ENCODE data around the gene NME7.
"Not testable (repeated sequence)": the region's sequence is repeated elsewhere in the genome, so short reads cannot be mapped to it uniquely, and the experiment has no call there.

The NME7 gene

DNA sequence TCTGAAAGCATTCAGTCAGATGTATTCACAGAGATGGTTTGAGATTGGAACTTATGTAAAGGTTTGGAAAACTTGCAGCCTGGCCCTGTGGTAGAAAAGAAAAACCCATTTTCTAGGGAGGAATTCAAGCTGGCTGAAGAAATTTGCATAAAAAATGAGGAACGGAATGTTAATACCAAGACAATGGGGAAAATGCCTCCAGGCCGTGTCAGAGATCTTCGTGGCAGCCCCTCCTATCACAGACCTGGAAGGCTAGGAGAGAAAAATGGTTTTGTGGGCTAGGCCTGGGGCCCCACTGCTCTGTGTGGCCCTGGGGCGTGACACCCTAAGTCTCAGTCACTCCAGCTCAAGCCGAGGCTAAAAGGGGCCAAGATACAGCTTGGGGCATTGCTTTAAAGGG, 26.7 kb downstream of the NME7 start:
- no peak for TF ChIP-seq CTCF (conservative IDR thresholded peaks at IDR 0.05; ENCODE audit: low read depth, low read length)
- DNase-seq (ENCODE audit: low read depth) = no peak

DNA sequence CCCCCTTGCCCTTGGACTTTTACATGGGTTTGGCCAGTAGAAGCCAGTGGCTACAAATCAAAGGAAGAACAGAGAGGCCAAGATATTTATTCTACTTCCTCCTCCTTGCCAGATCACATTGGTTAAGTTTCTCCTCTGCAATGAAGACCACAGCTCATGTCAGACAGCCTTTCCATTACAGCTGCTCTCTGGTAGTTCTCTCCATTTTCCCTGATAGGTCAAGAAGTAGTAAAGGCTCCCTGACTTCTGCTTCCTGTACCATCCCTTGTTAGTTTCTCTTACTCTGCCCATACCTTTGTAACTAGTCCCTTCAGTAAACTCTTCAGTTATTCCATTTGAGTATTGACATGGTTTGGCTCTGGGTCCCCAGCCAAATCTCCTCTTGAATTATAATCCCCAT, 27.8 kb downstream of the NME7 start:
- TF ChIP-seq CTCF (conservative IDR thresholded peaks at IDR 0.05; ENCODE audit: low read depth, low read length) = no peak
- DNase-seq (ENCODE audit: low read depth) = no peak
- no peak overlapping the region for H3K4me3 ChIP-seq (ENCODE audit: low read length)

More for the DNA sequence above, 26.7 kb downstream of the NME7 start:
- no peak overlapping the region for H3K4me3 ChIP-seq (ENCODE audit: low read length)

GRCh38 chr1:169338617-169339016, 29.0 kb downstream of the NME7 start:
- no peak overlapping the region for H3K4me3 ChIP-seq (ENCODE audit: low read length)
- DNase-seq (ENCODE audit: low read depth) = no peak
- no peak for TF ChIP-seq CTCF (conservative IDR thresholded peaks at IDR 0.05; ENCODE audit: low read depth, low read length)

- DNase-seq (ENCODE audit: low read depth); H3K4me3 ChIP-seq (ENCODE audit: low read length): not testable (repeated sequence)
These were observed 30.5 kb downstream of the NME7 start for GRCh38 chr1:169336947-169337715.

- DNase-seq (ENCODE audit: low read depth); H3K4me3 ChIP-seq (ENCODE audit: low read length): not testable (repeated sequence)
These were observed 32.9 kb downstream of the NME7 start for GRCh38 chr1:169334727-169335126.

- H3K4me3 ChIP-seq (ENCODE audit: low read length) = no peak overlapping the region
- TF ChIP-seq CTCF (conservative IDR thresholded peaks at IDR 0.05; ENCODE audit: low read depth, low read length) = no peak
These were observed 36.7 kb downstream of the NME7 start for GRCh38 chr1:169330927-169331326.

DNA sequence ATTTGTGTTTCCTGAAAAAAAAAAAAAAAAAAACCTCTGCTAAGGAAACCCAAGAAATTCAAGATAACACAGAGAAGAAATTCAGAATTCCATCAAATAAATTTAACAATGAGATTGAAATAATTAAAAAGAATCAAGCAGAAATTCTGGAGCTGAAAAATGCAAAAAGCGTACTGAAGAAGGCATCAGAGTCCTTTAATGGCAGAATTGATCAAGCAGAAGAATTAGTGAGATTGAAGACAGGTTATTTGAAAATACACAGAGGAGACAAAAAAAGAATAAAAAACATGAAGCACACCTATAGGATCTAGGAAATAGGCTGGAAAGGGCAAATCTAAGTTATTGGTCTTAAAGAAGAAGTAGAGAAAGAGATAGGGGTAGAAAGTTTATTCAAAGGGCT, 38.2 kb downstream of the NME7 start:
- no peak for TF ChIP-seq CTCF (conservative IDR thresholded peaks at IDR 0.05; ENCODE audit: low read depth, low read length)
- DNase-seq (ENCODE audit: low read depth) = no peak
- H3K4me3 ChIP-seq (ENCODE audit: low read length) = no peak overlapping the region

More at GRCh38 chr1:169330927-169331326, 36.7 kb downstream of the NME7 start:
- no peak for DNase-seq (ENCODE audit: low read depth)

GRCh38 chr1:169327875-169328274, 39.7 kb downstream of the NME7 start:
- TF ChIP-seq CTCF (conservative IDR thresholded peaks at IDR 0.05; ENCODE audit: low read depth, low read length) = no peak
- DNase-seq (ENCODE audit: low read depth) = no peak
- H3K4me3 ChIP-seq (ENCODE audit: low read length) = no peak overlapping the region

Measured in retinal pigment epithelial cell (primary cell).